GM19328 (cell line): ENCODE measurements around the gene XCR1.
"Not testable (repeated sequence)": the region's sequence is repeated elsewhere in the genome, so short reads cannot be mapped to it uniquely, and the experiment has no call there.

ENCODE experiments used
- ATAC-seq: cut with Tn5 transposase; IDR thresholded peaks from one replicate; pipeline ENCODE4 v1.9.1; 2021; ENCODE audit warnings: mild to moderate bottlenecking, moderate library complexity; ENCODE audit not compliant: unreplicated experiment

The XCR1 gene

DNA sequence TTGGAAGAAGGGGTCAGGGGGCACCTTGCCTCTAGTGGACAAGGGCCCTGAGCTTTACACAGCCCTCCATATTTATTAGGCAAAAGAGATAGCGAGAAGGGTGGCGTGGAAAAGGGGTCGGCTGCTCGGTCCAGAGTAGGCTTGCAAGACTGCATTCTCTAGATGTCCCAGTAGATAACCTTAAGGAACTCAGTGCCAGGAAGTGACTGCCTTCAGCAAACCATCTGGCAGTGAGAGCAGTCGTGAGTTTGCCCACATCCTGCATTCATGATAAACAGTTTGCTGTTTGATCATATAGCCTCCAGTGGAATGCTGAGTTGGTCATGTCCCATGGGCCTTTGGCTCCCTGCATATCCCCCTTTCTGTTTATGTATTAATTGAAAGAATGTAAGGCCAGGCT lies 18.9 kb upstream of the XCR1 start:
- not testable (repeated sequence) for ATAC-seq

DNA sequence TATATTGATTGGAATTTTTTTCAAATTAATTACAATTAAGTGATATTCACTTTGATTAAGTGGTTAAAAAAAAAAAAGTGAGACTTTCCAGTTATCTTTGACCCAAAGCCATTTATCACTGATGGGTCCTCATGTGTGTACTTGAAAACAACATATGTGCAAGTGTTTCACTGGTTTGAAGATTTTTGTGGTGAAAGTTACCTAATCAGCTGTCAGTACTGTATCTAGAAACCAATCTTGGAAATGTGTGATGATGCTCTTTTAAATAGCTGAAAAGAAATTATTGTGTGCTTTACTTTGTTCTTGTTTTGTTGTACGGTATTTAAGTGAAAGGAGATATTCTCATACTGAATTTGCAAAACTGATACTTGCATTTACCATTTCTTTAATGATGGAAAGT lies 11.6 kb upstream of the XCR1 start:
- no peak for ATAC-seq

DNA sequence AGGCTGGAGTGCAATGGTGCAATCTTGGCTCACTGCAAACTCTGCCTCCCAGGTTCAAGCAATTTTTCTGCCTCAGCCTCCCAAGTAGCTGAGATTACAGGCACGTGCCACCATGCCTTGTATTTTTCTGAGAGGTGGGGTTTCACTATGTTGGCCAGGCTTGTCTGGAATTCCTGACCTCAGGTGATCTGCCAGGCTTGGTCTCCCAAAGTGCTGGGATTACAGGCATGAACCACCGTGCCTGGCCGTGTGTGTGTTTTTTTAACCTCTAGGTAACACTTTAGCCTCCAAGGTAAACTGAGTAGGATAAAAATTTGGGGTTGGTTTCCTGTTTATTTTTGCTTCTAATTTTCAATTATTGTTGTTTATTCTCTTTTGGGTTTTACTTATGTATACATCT lies 10.8 kb upstream of the XCR1 start:
- not testable (repeated sequence) for ATAC-seq

DNA sequence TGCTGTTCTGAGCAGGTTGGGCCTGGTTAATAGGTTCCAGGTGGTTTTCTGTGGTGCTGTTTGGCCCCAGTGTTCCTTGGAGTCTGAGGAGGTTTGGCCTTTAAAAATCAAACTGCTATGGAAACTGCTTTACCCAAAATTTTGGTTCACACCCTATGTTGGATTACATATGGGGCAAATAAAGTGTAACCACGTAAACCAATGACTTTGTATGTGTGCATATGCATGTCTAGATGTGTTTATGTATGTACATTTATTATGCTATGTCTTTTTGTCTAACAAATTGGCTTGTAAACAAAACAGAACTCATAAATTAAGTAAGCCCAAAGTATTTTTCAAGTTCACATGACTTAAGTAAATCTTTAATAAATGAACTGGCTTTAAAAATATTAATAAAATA lies 8.9 kb upstream of the XCR1 start:
- ATAC-seq, result no peak

DNA sequence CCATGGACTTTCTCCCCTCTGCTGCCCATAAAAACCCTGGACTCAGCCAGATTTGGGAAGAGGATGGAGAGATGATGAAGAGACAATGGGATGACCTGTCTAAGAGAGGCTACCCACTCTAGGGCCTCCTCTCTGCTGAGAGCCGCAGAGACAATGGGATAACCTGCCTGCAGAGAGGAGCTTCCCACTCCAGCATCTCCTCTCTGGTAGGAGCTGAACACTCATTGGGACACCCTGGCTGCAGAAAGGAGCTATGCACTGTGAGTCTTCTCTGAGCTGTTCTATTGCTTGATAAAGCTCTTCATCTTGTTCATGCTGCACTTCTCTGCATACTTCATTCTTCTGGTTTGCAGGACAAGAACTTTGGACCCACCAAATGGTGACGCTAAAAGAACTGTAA lies 4.5 kb upstream of the XCR1 start:
- ATAC-seq, result no peak

DNA sequence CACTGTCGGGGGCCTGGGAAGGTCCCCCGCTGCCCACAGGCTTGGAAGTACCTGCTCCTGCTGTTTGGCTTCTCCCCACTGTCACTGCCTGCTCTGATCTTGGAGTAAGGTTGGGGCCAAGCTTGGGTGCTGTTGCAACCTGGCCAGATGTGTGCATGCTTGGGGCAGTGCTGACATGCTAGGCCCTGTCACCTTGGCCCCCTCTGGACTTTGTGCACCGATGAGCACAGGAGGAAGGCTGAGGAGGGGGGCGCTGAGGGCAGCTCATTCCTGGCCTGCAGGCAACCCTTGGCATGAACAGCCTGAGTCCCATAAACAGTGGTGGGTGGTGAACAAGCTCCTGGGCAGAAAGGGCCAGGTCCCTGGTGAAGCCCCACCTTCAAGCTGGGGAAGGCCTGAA lies 4.0 kb upstream of the XCR1 start:
- no peak for ATAC-seq

DNA sequence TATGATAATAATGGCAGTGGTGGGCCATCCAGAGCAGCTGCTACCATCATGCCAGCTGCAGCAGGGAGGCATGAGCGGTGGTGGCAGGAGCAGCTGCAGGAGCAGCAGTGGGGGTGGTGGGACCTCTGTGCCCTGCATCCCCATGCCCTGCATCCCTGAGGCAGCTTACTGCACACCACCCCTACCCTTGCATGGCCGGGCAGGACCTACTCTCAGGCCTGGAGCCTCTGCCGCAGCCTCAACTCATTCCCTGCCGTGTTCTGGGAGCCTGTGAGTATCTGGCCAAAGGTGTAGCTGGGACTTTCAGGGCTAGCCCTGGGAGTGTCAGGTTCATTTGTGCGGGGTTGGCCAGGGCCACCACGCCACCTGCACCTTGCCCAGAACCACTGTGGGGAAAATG lies 3.3 kb upstream of the XCR1 start:
- ATAC-seq, result no peak

DNA sequence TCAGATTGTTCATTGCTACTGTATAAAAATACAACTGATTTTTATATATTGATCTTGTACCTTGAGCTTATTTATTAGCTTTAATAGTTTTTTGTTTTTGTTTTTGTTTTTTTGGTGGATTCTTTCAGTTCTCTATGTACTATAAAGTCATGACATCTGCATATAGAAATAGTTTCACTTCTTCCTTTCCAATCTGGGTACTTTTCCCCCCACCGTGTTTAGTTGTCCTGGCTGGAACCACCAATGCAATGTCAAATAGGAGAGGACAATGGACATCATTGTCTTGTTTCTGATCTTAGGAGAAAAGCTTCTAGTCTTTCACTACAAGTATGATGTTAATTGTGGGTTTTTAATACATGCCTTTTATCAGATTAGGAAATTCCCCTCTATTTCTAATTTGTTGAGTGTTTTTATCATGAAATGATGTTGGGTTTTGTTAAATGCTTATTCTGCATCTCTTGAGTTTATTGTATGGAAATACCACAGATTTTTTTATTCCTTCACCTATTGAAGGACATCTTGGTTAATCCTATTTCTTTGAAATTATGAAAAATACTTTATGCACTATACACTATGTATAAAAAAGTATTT lies 2.8 kb upstream of the XCR1 start:
- no peak for ATAC-seq

DNA sequence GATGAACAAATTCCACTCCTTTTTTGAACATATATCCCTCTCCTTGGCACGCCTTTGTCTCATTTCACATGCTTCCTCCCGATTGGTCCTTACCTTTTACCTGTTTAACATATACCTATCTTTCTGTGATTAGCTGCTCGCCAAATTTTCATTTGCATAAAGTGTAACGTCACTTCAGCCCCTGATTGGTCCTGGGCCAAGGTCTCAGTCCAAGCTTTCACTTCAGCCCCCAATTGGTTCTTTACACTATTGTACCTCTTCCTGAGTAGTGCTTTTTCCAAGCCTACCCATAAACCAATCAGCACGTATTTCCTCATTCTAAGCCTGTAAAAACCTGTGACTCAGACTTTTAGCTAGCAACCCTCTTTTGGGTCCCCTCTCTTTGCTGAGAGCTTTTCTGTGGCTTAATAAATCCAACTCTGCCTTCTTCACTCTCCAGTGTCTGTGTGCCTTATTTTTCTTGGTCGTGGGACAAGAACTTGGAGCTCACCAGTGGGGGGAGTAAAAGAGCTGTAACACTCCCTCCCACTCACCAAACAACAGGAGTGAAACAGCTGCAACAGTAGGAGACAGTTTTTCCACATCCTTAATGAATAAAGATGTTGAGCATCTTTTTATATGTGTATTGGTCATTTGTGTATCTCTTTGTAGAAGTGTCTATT lies 584 bp upstream of the XCR1 start:
- no peak for ATAC-seq

DNA sequence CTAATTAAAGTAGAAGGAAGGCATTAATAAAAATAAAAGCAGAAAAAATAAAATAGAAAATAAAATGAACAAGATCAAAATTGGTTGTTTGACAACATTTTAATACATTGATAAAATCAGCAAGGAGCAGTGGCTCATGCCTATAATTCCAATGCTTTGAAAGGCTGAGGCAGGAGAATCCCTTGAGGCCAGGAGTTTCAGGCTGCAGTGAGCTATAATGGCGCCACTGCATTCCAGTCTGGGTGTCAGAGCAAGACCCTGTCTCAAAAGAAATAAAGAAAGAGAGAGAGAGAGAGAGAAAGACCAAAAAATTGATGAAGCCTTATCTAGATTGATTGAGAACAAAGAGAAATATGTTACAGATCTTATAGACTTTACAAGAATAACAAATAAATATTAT lies 2.1 kb downstream of the XCR1 start:
- ATAC-seq, result no peak

DNA sequence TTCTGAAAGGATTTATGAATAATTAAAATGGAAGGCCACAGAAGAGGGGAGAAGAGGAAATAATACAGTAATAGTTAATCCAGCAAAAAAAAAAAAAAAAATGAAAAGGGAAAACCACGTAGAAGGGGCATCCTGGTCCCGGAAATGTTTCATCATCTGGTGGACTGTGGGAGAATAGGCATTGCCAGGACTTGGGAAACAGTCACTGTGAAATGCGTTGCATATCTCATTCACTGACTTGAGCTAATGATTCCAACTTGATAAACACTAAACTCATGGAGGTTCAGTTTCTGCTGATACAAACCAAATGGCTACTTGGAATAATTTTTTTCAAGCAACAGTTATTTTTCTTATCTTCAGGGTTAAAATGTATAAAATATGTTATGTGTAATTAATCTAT lies 3.2 kb downstream of the XCR1 start:
- no peak for ATAC-seq

DNA sequence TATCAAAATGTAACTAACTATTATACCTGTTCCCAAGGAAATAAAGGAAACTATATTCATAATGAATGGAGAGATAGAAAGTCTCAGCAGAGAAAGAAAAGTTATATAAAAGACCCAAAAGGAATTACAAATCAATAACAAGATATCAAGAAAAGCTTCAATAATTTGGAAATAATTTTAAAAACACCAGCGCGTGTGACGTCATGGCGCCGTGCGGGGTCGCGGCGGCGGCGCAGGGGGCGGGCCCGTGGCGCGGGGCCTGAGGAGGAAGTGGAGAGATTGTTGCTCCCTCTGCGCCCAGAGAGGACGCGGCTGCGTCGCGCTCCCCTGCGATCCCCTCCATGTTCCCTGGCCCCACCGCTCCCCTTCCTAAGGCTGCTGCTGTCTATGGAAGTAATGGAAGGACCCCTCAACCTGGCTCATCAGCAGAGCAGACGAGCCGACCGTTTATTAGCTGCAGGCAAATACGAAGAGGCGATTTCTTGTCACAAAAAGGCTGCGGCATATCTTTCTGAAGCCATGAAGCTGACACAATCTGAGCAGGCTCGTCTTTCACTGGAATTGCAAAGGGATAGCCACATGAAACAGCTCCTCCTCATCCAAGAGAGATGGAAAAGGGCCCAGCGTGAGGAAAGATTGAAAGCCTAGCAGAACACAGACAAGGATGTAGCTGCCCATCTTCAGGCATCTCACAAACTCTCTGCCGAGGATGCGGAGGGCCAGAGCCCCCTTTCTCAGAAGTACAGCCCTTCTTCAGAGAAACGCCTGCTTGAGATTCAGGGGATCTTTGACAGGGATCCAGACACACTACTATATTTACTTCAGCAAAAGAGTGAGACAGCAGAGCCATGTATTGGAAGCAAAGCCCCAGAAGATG lies 4.1 kb downstream of the XCR1 start:
- ATAC-seq, result no peak

DNA sequence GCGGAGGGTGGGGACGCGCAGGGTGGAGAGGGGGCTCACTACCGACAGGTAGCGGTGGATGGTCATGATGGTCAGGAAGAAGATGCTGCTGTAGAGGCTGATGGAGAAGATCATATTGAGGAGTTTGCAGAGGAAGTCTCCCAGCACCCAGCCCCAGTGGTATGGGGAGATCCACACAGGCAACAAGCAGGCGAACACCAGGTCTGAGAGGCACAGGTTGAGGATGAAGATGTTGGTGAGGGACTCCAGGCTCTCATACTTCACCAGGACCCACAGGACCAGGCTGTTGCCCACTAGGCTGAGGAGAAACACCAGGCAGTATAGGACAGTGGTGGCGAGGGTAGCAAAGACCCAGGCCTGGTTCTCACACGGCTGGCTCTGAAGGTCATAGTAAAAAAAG lies 5.8 kb downstream of the XCR1 start:
- ATAC-seq, result no peak

DNA sequence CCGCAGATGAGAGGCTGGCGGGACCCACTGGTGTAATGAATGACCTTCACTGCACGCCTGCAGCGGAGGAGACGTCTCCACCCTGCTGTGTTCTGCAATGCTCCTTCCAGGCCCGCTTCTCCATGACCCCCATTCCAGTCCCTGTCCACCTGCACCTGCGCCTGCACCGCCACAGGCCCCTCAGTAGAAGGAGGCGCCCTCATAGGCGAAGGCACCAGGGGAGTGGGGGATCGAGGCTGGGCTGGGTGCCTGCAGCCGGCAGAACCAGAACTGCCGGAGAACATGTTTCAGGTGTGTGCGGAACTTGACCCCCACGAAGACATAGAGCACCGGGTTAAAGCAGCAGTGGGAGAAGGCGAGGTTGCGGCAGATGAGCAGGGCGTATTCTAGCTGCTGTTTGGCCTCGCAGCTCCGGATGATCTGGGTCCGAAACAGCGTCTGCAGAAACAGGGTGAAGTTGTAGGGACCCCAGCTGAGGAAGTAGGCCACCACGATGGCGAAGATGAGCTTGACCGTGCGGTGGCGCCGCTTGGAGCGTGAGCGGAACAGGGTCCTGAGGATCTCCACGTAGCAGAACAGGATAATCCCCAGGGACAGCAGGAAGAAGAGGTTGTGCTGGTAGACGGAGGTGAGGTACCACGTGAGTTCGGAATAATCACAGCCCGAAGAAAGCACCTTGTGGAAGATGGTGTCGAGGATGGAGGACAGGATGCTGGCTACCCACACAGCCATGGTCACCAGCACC lies 6.3 kb downstream of the XCR1 start:
- ATAC-seq, result no peak

DNA sequence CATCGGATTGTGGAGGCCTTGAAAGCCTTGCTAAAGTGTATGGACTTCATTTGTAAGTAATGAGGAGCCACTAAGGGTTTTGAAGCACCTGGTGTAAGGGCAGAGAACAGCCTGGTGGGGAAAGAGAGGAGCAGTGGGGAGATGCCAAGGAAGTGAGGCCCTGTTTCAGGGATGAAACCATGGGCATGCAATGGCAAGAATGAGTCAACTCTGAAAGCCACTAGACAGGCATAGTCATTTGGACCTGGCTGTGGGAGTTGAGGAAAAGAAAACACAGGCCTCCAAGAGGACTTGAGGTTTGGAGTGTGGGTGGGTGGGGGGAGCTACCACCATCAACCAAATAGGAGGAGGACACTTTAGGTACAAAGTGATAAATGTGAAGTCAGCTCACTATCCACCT lies 7.6 kb downstream of the XCR1 start:
- ATAC-seq, result no peak

DNA sequence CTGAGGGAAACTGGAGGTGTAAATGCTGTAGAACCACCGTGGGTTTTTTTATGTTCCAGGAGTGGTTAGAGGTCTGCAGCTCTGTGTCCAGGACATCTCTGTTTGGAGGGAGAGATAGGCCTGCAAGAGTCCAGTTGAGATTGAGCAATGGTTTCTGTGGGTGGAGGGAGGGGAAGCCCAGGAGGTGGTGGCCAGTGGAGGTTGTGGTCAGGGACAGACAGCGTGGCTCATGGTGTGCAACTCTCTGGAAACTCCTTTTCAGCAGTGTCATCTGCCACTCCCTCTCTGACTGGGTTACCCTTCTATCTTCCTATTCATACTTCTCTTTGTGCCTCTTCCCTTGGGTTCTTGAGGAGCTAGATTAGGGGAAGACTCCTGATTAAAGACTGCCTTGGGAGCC lies 9.6 kb downstream of the XCR1 start:
- no peak for ATAC-seq

DNA sequence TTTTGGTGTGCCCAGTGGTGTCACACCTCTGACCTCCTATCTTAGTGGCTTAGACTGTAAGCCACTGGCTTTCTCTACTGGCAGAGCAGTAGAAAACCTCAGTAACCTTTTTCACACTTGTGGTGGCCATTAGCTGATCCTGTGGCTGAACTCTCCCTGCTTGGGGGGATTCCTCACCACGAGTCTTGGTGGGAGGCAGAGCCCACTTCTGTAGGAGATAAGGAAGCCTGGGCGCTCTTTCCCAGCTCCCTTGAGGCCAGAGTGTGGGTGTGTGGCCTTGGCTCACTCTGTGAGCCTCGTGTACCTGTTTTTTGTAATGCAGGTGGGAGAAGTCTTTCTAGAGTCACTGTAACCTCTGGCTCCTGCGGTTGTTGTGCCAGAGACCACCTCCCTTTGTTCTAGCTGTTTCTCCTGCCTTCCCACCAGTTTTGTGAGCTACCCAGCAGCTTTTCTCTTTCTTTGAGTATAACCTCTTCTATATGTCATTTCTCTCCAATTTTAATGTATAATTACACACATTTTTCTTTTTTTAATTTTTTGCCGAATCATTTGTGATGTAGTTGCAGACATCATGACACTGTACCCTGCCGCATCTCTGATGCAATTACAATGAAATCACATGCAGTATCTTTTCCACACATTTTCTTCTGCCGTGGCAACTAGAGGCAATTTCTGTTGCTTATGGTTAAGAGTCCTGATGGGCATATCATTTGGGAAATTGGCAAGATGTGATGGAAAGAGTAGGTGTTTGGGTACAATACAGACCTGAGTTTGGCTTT lies 13.8 kb downstream of the XCR1 start:
- ATAC-seq, result no peak

DNA sequence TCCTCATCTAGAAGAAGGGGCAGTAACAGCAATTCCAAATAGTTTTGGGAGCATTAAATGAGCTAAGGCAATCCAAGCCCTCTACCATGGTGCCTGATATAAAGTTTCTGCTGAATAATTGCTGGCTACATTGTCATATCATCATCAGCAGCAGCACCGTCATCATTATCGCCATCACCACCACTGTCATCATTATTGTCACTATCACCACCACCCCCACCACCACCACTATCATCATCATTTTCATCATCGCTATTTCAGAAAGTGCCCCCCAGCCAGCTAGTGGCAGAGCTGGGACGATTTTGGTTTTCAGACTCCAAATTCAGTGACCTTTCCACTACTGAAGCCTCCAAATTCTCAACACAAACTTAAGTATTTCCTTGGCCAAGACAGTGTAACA lies 15.0 kb downstream of the XCR1 start:
- ATAC-seq, result no peak

DNA sequence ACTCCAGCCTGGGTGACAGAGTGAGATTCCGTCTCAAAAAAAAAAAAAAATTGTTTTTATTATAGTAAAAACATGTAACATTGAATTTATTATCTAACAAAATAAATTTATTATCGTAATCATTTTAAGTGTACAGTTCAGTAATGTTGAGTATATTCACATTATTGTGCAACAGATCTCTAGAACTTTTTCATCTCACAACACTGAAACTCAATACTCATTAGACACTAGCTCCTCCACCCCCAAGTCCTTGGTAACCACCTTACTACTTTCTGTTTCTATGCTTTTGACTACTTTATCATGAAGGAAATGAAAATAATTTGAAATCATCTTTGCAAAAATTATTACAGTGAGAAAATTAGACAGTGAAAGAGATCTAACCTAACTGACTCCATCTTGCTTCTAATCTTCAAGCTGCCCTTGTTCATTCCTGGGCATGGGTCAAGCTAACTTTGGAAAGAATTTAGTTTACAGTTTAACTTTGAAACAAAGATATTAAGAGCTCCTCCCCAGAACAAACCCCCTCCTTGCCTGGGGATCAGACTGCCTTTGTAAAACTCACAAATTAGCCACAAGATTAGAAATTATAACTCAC lies 16.7 kb downstream of the XCR1 start:
- no peak for ATAC-seq

DNA sequence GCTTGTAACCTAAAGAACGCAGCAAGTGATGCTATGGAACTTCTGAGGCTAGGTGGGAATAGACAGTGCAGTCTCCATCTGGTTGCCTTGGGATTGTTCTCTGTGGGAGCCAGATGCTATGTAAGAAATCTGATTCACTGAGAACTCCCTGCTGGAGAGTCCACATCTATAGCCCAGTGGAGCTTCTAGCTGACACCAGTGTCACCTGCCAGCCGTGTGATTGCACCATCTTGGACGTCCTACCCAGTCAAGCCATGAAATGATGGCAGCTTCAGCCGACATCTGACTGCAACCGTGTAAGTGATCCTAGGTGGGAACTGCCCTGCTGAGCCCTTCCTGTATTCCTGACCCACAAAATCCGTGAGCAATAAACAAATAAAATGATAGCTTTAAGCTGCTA lies 19.2 kb downstream of the XCR1 start:
- no peak for ATAC-seq
